ENCODE results near the gene CD82.

GRCh38 chr11:44637487-44637886, 72.0 kb downstream of the CD82 start:
- TF ChIP-seq CTCF (IDR thresholded peaks at IDR 0.05) (no peak), SIN3A (IDR thresholded peaks at IDR 0.05; ENCODE audit: borderline replicate concordance, insufficient read depth, low read depth, low read length) (no peak), POLR2AphosphoS5 (IDR thresholded peaks at IDR 0.05; ENCODE audit: low read depth, low read length) (no peak)
- TF ChIP-seq, protein P1, sequence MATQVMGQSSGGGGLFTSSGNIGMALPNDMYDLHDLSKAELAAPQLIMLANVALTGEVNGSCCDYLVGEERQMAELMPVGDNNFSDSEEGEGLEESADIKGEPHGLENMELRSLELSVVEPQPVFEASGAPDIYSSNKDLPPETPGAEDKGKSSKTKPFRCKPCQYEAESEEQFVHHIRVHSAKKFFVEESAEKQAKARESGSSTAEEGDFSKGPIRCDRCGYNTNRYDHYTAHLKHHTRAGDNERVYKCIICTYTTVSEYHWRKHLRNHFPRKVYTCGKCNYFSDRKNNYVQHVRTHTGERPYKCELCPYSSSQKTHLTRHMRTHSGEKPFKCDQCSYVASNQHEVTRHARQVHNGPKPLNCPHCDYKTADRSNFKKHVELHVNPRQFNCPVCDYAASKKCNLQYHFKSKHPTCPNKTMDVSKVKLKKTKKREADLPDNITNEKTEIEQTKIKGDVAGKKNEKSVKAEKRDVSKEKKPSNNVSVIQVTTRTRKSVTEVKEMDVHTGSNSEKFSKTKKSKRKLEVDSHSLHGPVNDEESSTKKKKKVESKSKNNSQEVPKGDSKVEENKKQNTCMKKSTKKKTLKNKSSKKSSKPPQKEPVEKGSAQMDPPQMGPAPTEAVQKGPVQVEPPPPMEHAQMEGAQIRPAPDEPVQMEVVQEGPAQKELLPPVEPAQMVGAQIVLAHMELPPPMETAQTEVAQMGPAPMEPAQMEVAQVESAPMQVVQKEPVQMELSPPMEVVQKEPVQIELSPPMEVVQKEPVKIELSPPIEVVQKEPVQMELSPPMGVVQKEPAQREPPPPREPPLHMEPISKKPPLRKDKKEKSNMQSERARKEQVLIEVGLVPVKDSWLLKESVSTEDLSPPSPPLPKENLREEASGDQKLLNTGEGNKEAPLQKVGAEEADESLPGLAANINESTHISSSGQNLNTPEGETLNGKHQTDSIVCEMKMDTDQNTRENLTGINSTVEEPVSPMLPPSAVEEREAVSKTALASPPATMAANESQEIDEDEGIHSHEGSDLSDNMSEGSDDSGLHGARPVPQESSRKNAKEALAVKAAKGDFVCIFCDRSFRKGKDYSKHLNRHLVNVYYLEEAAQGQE (IDR thresholded peaks at IDR 0.05; ENCODE audit: insufficient read depth in 1 of 2, low read depth in 2 of 2, low read length in 1 of 2) = no peak
